ENCODE data around the gene AFG1L. TPM values are rescaled to one million over a fixed set of nuclear protein-coding genes. Genes with fewer than 3 reads are reported as not detected.

AFG1L gene
- polyA plus RNA-seq, 1 of the 3 experiments (the other 2 are of a cell fraction): 0.71 TPM

GRCh38 chr6:108510461-108511319, 215.8 kb downstream of the AFG1L start:
- H3F3A ChIP-seq (replicated peaks; ENCODE audit: insufficient read depth): no peaks in the 10 kb centered on the region
- no peak for TF ChIP-seq YY1 (IDR thresholded peaks at IDR 0.05; ENCODE audit: low read depth)
- no peak for TF ChIP-seq USF2 (IDR thresholded peaks at IDR 0.05; ENCODE audit: borderline replicate concordance, low read depth, low read length)
- no peak for TF ChIP-seq USF1 (IDR thresholded peaks at IDR 0.05; ENCODE audit: borderline replicate concordance, low read depth)
- TF ChIP-seq NFIC (IDR thresholded peaks at IDR 0.05; ENCODE audit: borderline replicate concordance): no peak
- TF ChIP-seq RFX5 (IDR thresholded peaks at IDR 0.05; ENCODE audit: low read length): no peak
- TF ChIP-seq FOSL2 (IDR thresholded peaks at IDR 0.05; ENCODE audit: borderline replicate concordance, low read depth): no peak
- WGBS (ENCODE audit: low lambda C conversion rate): 75% methylated on average over 5 of the region's 5 CpGs
- DNase-seq: no peak
- H4K20me1 ChIP-seq (ENCODE audit: insufficient read depth): no peaks in the 10 kb centered on the region
- H3K4me3 ChIP-seq (ENCODE audit: low read depth in 2 of 2, low read length in 1 of 2): no peak overlapping the region
- no peaks in the 10 kb centered on the region for H3K79me2 ChIP-seq (ENCODE audit: insufficient read depth)
- H3K4me1 ChIP-seq (ENCODE audit: control insufficient read depth in 1 of 2, insufficient read depth in 2 of 2, low read depth in 1 of 2, low read length in 1 of 2): no peaks in the 10 kb centered on the region
- H3K27ac ChIP-seq (ENCODE audit: low read depth in 2 of 2, low read length in 1 of 2): no peak overlapping the region
- no peak overlapping the region for H3K4me2 ChIP-seq
- H3K9ac ChIP-seq: no peak overlapping the region
- H2AFZ ChIP-seq (ENCODE audit: low read depth): no peak overlapping the region
- H3K27me3 ChIP-seq (ENCODE audit: insufficient read depth): no peaks in the 10 kb centered on the region
- CTCF ChIA-PET: interaction anchor here (1.3 to 4.1 kb wide), 2 partner anchors 17 to 19 kb away, joined by 3 to 21 read pairs; no protein-coding TSS in a partner anchor
- no peaks in the 10 kb centered on the region for H3K9me3 ChIP-seq
- no peaks in the 10 kb centered on the region for H3K9me2 ChIP-seq
- no peaks in the 10 kb centered on the region for H3K36me3 ChIP-seq (replicated peaks in 1 of 2; ENCODE audit: control insufficient read depth in 1 of 2, insufficient read depth in 2 of 2, low read length in 1 of 2)
- POLR2A ChIA-PET: no interaction called here

GRCh38 chr6:108518714-108519576, 224.1 kb downstream of the AFG1L start:
- Histone ChIP-seq H3K9ac (no peak overlapping the region), H3F3A (replicated peaks; ENCODE audit: insufficient read depth) (no peaks in the 10 kb centered on the region), H3K9me2 (no peaks in the 10 kb centered on the region), H3K36me3 (replicated peaks in 1 of 2; ENCODE audit: control insufficient read depth in 1 of 2, insufficient read depth in 2 of 2, low read length in 1 of 2) (peaks cover 0 to 9% of the 10 kb centered on the region in 2 experiments), H3K27ac (ENCODE audit: low read depth in 2 of 2, low read length in 1 of 2) (no peak overlapping the region), H3K4me2 (no peak overlapping the region), H2AFZ (ENCODE audit: low read depth) (no peak overlapping the region), H3K4me3 (ENCODE audit: low read depth in 2 of 2, low read length in 1 of 2) (no peak overlapping the region; a peak in 1 of 4 replicates), H3K27me3 (ENCODE audit: insufficient read depth) (no peaks in the 10 kb centered on the region), H3K9me3 (no peaks in the 10 kb centered on the region), H3K4me1 (ENCODE audit: control insufficient read depth in 1 of 2, insufficient read depth in 2 of 2, low read depth in 1 of 2, low read length in 1 of 2) (no peaks in the 10 kb centered on the region), H3K79me2 (ENCODE audit: insufficient read depth) (no peaks in the 10 kb centered on the region), H4K20me1 (ENCODE audit: insufficient read depth) (no peaks in the 10 kb centered on the region)
- ChIA-PET CTCF (interaction anchor here (0.6 to 1.4 kb wide), 11 partner anchors 11 to 554 kb away, joined by 3 to 12 read pairs (median 3); no protein-coding TSS in a partner anchor), POLR2A (no interaction called here)
- peak; percentile 30 for DNase-seq
- WGBS (ENCODE audit: low lambda C conversion rate): 74% methylated on average over 5 of the region's 5 CpGs
- TF ChIP-seq ZBTB33 (IDR thresholded peaks at IDR 0.05; ENCODE audit: borderline replicate concordance, low read depth) (no peak), CTCF (IDR thresholded peaks at IDR 0.05) (peak; percentile 56), POLR2AphosphoS5 (IDR thresholded peaks at IDR 0.05; ENCODE audit: low read depth, low read length) (no peak), GATA2 (CRISPR knock-in tag; IDR thresholded peaks at IDR 0.05) (no peak), MXI1 (IDR thresholded peaks at IDR 0.05; ENCODE audit: low read depth, low read length) (no peak), TCF12 (IDR thresholded peaks at IDR 0.05) (no peak), RAD21 (IDR thresholded peaks at IDR 0.05; ENCODE audit: low read length) (peak; percentile 41; the same call in 1 of the 2 replicates), TAF1 (IDR thresholded peaks at IDR 0.05; ENCODE audit: borderline replicate concordance, low read depth, low read length) (no peak), ELF1 (IDR thresholded peaks at IDR 0.05) (no peak), USF1 (IDR thresholded peaks at IDR 0.05; ENCODE audit: borderline replicate concordance, low read depth) (no peak), FOSL2 (IDR thresholded peaks at IDR 0.05; ENCODE audit: borderline replicate concordance, low read depth) (no peak), TEAD4 (IDR thresholded peaks at IDR 0.05; ENCODE audit: borderline replicate concordance, insufficient read depth) (no peak), NFIC (IDR thresholded peaks at IDR 0.05; ENCODE audit: borderline replicate concordance) (no peak)

Measured in SK-N-SH (cell line).